Central memory CD4-positive, alpha-beta T cell (primary cell): Measurements from ENCODE around the gene PHC2.
"Not testable (repeated sequence)": the region's sequence is repeated elsewhere in the genome, so short reads cannot be mapped to it uniquely, and the experiment has no call there.

Source experiments
- DNase-seq: peaks from one replicate; pipeline ENCODE4 v3.0.0; 2022

Gene PHC2

GRCh38 chr1:33307494-33307864 lies 123.4 kb downstream of the PHC2 start:
- DNase-seq, result no peak

GRCh38 chr1:33306653-33307493 lies 124.0 kb downstream of the PHC2 start:
- no peak for DNase-seq

- no peak for DNase-seq
These were observed 124.9 kb downstream of the PHC2 start for GRCh38 chr1:33305816-33306652.

- no peak for DNase-seq
These were observed 125.9 kb downstream of the PHC2 start for GRCh38 chr1:33305016-33305415.

GRCh38 chr1:33302325-33302724 lies 128.6 kb downstream of the PHC2 start:
- peak; percentile 4 for DNase-seq

- no peak for DNase-seq
These were observed 129.5 kb downstream of the PHC2 start for GRCh38 chr1:33301273-33301984.

GRCh38 chr1:33300673-33301072 lies 130.2 kb downstream of the PHC2 start:
- no peak for DNase-seq

- DNase-seq, result no peak
These were observed 131.3 kb downstream of the PHC2 start for GRCh38 chr1:33299461-33300155.

GRCh38 chr1:33298623-33299277 lies 132.1 kb downstream of the PHC2 start:
- peak; percentile 24 for DNase-seq

GRCh38 chr1:33297911-33298622 lies 132.8 kb downstream of the PHC2 start:
- DNase-seq, result no peak

- no peak for DNase-seq
These were observed 134.1 kb downstream of the PHC2 start for GRCh38 chr1:33296824-33297223.

- DNase-seq, result no peak
These were observed 134.8 kb downstream of the PHC2 start for GRCh38 chr1:33296082-33296458.

- peak; percentile 76 for DNase-seq
These were observed 135.3 kb downstream of the PHC2 start for GRCh38 chr1:33295450-33296081.

GRCh38 chr1:33295023-33295422 lies 135.9 kb downstream of the PHC2 start:
- DNase-seq, result no peak

- DNase-seq, result no peak
These were observed 136.6 kb downstream of the PHC2 start for GRCh38 chr1:33294071-33295010.

- no peak for DNase-seq
These were observed 138.1 kb downstream of the PHC2 start for GRCh38 chr1:33292726-33293340.

- DNase-seq, result not testable (repeated sequence)
These were observed 140.3 kb downstream of the PHC2 start for GRCh38 chr1:33290615-33291014.

GRCh38 chr1:33289858-33290154 lies 141.1 kb downstream of the PHC2 start:
- no peak for DNase-seq
